Heart left ventricle (tissue), 16 donors: ENCODE measurements around the gene TRMT10A. TPM values are rescaled to one million over a fixed set of nuclear protein-coding genes. Genes with fewer than 3 reads are reported as not detected.

ENCODE experiments used
- ATAC-seq, 4 donors: fragments of 200-7000 bp; cut with Tn5 transposase; one replicate each; pipeline ENCODE4 v1.9.1; 2020 to 2022; ENCODE audit warnings: moderate library complexity in 4 of 4, mild to moderate bottlenecking in 3 of 4, moderate number of reproducible peaks in 1 of 4
- DNase-seq, 5 donors: peaks; one replicate each; pipeline ENCODE4 v3.0.0-alpha.2; 2020
- H3K27ac ChIP-seq, 12 donors: fragments of 200-600 bp; sonication (generic) in 4 of 12; one replicate each; pipeline versions ENCODE4 v1.5.0 to v1.8.0; 2016 to 2022; ENCODE audit warnings: mild to moderate bottlenecking in 2 of 12
- H3K27me3 ChIP-seq, 9 donors: fragments of 200-600 bp; sonication (generic) in 2 of 9; one replicate each; pipeline versions ENCODE4 v1.5.1 to v1.8.0; 2016 to 2022; ENCODE audit warnings: mild to moderate bottlenecking in 3 of 9
- H3K36me3 ChIP-seq, 9 donors: fragments of 200-600 bp; sonication (generic) in 2 of 9; one replicate each; pipeline versions ENCODE4 v1.5.0 to v1.8.0; 2018 to 2022; ENCODE audit warnings: mild to moderate bottlenecking in 2 of 9
- H3K4me1 ChIP-seq, 12 donors: fragments of 200-600 bp; sonication (generic) in 4 of 12; one replicate each; pipeline versions ENCODE4 v1.5.0 to v1.8.0; 2016 to 2022; ENCODE audit warnings: mild to moderate bottlenecking in 3 of 12
- H3K4me3 ChIP-seq, 12 donors: fragments of 200-600 bp; sonication (generic) in 4 of 12; one replicate each; pipeline versions ENCODE4 v1.5.0 to v1.8.0; 2017 to 2022; ENCODE audit warnings: mild to moderate bottlenecking in 9 of 12, moderate library complexity in 4 of 12
- H3K9me3 ChIP-seq, 12 donors: fragments of 200-600 bp; sonication (generic) in 4 of 12; one replicate each; pipeline versions ENCODE4 v1.5.0 to v1.8.0; 2016 to 2022; ENCODE audit warnings: mild to moderate bottlenecking in 1 of 12
- CTCF ChIP-seq, 12 donors: fragments of 200-600 bp; sonication (generic) in 4 of 12; IDR thresholded peaks; one replicate each; pipeline versions ENCODE4 v1.5.0 to v1.8.0; 2018 to 2022; ENCODE audit warnings: antibody characterized with exemption in 12 of 12, mild to moderate bottlenecking in 5 of 12
- POLR2A ChIP-seq, 2 donors: fragments of 450-650 bp; IDR thresholded peaks; one replicate each; pipeline ENCODE4 v1.6.1; 2017; ENCODE audit warnings: antibody characterized with exemption in 2 of 2, mild to moderate bottlenecking in 2 of 2, moderate library complexity in 2 of 2
- WGBS, 4 donors: extraction: QIAGEN DNeasy Blood & Tissue Kit in 2 of 4; methylation state at CpG; one replicate each; pipeline versions ENCODE4 v1.1.5 to v1.1.7; 2013 to 2018; 5-methylcytosine and 5-hydroxymethylcytosine counted together
- intact Hi-C, 10 donors: fragments of 100-400 bp; cut with DNase I; formaldehyde crosslinking; loops; one replicate each; pipeline versions ENCODE4 v1.11.1 to v1.14.2; 2022
- polyA plus RNA-seq, 2 donors: library from polyadenylated mRNA; stranded (reverse); fragments of 200-250 nt; gene quantifications; one replicate each; pipeline ENCODE4 v1.2.3, GENCODE V29; 2013
- total RNA-seq, 9 donors: library from RNA; depleted of rRNA in 2 of 9; stranded (reverse); fragments of >200 nt in 2 of 9; fragmentation: NEBNext Ultra II Directional in 3 of 9; extraction: Animal tissue kit (Norgen Biotek cat#: 25700) in 3 of 9; gene quantifications; one replicate each; pipeline versions ENCODE4 v1.1.0 to v1.2.4, GENCODE V29; 2016 to 2023
- donor health status: ischemic (EF 13 %, LVEDD 7.1; RV severe dilation, severe dysfunction).
- donor health status: healthy with polysubstance abuse.
- donor health status: DM: no; HTN: yes; CAD: no.
- donor health status: DM: no; HTN: no; CAD: no.
- donor health status: ischemic (EF 25% LVEDD 6.9; RV normal size, moderate dysfunction).
- donor health status: ischemic (EF 25% LVEDD 5.7; RV mildly dilated, moderate dysfunction).
- donor health status: healthy.
- donor health status: DM: yes; HTN: yes; CAD: no.
- donor health status: ischemic (EF 35%, LVEDD 5.7; RV mildly dilated, moderate dysfunction).
- donor health status: nonischemic (EF 11% LVEDD 7.7; RV severe dilation, severe dysfunction).
- donor health status: DM: yes; HTN: yes; CAD: no.
- donor health status: PGD.
- donor health status: ischemic (EF 29% LVEDD 5.4; RV normal size, mild dysfunction).
- donor health status: nonischemic (EF 23%, LVEDD 6.1; RV moderate dilation, normal function).

The TRMT10A gene
- total and polyA plus RNA-seq, 11 donors = 1.8 to 5.1 (median 4.1) TPM

DNA sequence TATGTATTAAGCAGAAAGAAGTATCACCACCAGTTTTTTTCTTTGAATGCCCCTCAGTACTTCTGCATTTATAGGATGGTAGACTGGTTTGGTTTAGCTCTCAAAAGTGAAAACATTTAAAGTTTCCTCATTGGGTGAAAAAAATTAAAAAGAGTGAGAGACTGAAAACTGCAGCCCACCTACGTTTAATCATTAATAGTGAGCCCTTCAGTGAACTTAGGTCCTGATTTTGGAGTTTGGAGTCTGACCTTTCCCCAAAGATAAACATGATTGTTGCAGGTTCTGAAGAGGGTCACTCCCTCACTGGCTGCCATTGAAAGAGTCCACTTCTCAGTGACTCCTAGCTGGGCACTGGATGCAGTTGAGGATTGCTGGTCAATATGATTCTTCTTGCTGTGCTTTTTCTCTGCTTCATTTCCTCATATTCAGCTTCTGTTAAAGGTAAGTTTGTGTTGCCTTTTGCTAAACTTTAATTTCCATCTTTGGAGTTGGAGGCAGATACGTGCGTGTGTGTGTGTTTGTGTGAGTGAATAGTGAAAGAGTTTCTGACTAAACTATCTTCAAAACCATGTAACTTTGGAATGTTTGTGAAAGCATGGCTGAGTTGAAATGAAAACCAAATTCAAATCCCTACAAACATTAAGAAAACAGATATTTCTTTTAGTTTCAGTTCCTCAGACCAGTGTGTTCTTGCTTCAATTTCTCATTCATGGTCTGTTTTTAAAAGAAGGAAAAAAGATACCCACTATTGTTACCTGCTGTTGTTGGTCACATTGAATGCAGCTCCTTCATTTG, 10.9 kb upstream of the TRMT10A start, which contains the start of gene MTTP:
TSS of gene MTTP (plus strand) at position 295 of the 795 bp plus-strand sequence. CDS start at position 381, 86 bp downstream.
- ATAC-seq = no peak
- no peaks in the 10 kb centered on the region for H3K36me3 ChIP-seq
- no peaks in the 10 kb centered on the region for H3K9me3 ChIP-seq
- DNase-seq = no peak
- H3K4me3 ChIP-seq = no peak within 1 kb of the TSS
- intact Hi-C loops = no loop called here
- TF ChIP-seq CTCF (IDR thresholded peaks at IDR 0.05) (no peak), POLR2A (IDR thresholded peaks at IDR 0.05) (no peak)
- no peaks in the 10 kb centered on the region for H3K4me1 ChIP-seq
- peak within 1 kb of the TSS in 1 of 12 donors; percentile 59 for H3K27ac ChIP-seq
- 71 to 86% (median 77%) methylated on average over 3 of the region's 3 CpGs for WGBS, 4 donors
- H3K27me3 ChIP-seq = peaks cover 0 to 12% (median 0%) of the 10 kb centered on the region in 9 donors

GRCh38 chr4:99573735-99574368, 10.0 kb upstream of the TRMT10A start:
- Histone ChIP-seq H3K27ac (peak overlapping the region in 1 of 12 donors; percentile 59), H3K9me3 (no peaks in the 10 kb centered on the region), H3K4me1 (no peaks in the 10 kb centered on the region), H3K4me3 (no peak overlapping the region), H3K36me3 (no peaks in the 10 kb centered on the region), H3K27me3 (peaks cover 0 to 15% (median 0%) of the 10 kb centered on the region in 9 donors)
- intact Hi-C loops = no loop called here
- DNase-seq (no peak), ATAC-seq (peak in 1 of 4 donors; percentile 44)
- TF ChIP-seq CTCF (IDR thresholded peaks at IDR 0.05) = no peak
- TF ChIP-seq POLR2A (IDR thresholded peaks at IDR 0.05) = no peak
- 62 to 80% (median 68%) methylated on average over 1 of the region's 1 CpG for WGBS, 4 donors

DNA sequence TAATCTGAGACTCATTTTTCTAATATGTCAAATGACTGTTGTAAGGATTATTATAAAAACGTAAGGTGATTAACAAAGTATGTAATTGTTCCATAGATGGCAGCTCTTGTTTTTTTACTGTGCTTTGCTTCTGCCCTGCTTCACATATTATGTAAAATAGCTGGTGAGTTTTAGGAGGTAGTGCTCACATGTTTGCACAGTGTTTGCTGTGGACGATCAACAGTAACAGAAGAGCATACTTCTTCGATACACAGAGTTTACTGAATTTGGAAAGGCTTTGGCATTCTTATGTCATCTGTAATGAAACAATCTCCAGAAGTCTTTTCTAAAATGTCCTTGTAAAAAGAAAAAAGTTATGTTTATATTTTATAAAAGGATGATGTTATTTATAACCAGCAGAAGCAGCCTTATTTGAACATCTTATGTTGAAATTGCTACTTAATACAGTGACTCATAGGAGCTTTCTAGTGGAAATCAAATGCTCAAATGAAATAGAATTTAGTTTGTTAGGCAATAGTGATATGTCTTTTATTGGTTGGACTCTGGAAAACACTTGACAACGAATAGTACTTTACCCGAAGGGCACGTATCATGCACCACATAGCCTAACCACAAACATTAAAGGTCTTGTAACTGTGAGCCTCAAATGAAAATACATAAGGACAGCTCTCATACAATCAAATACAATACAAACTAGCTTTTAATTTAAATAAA, 8.8 kb upstream of the TRMT10A start:
- intact Hi-C loops = no loop called here
- Histone ChIP-seq H3K9me3 (no peaks in the 10 kb centered on the region), H3K4me3 (no peak overlapping the region), H3K27me3 (peaks cover 0 to 16% (median 0%) of the 10 kb centered on the region in 9 donors), H3K27ac (peak overlapping the region in 1 of 12 donors; percentile 59), H3K36me3 (no peaks in the 10 kb centered on the region), H3K4me1 (no peaks in the 10 kb centered on the region)
- DNase-seq (no peak), ATAC-seq (no peak)
- WGBS, 4 donors = 71 to 86% (median 79%) methylated on average over 6 of the region's 6 CpGs
- TF ChIP-seq CTCF (IDR thresholded peaks at IDR 0.05) = no peak
- no peak for TF ChIP-seq POLR2A (IDR thresholded peaks at IDR 0.05)

- H3K9me3 ChIP-seq = no peaks in the 10 kb centered on the region
- H3K4me3 ChIP-seq = no peak overlapping the region
- peak overlapping the region in 1 of 12 donors; percentile 59 for H3K27ac ChIP-seq
- intact Hi-C loops = no loop called here
- no peak for ATAC-seq
- WGBS, 4 donors = 16 to 27% (median 19%) methylated on average over 1 of the region's 1 CpG
- no peaks in the 10 kb centered on the region for H3K36me3 ChIP-seq
- no peak for DNase-seq
- TF ChIP-seq POLR2A (IDR thresholded peaks at IDR 0.05) = no peak
- no peak for TF ChIP-seq CTCF (IDR thresholded peaks at IDR 0.05)
- no peaks in the 10 kb centered on the region for H3K4me1 ChIP-seq
- peaks cover 0 to 24% (median 0%) of the 10 kb centered on the region in 9 donors for H3K27me3 ChIP-seq
Measured at GRCh38 chr4:99571883-99572282, 8.0 kb upstream of the TRMT10A start.
